Ishikawa (cell line): ENCODE results near the gene AGPAT3.

ENCODE experiments used
- CREB1 ChIP-seq: IDR thresholded peaks from 2 replicates; pipeline ENCODE4 v1.6.1; 2012; ENCODE audit warnings: low read depth
- EGR1 ChIP-seq: IDR thresholded peaks from 2 replicates; pipeline ENCODE4 v1.6.1; 2012
- EP300 ChIP-seq: IDR thresholded peaks from 2 replicates; pipeline ENCODE4 v1.6.1; 2012; ENCODE audit warnings: borderline replicate concordance
- FOXM1 ChIP-seq: IDR thresholded peaks from 2 replicates; pipeline ENCODE4 v1.6.1; 2012; ENCODE audit warnings: low read depth, borderline replicate concordance
- MAX ChIP-seq: IDR thresholded peaks from 2 replicates; pipeline ENCODE4 v1.6.1; 2012
- NFIC ChIP-seq: IDR thresholded peaks from 2 replicates; pipeline ENCODE4 v1.6.1; 2012
- RAD21 ChIP-seq: IDR thresholded peaks from 2 replicates; pipeline ENCODE4 v1.6.1; 2012; ENCODE audit warnings: low read depth
- REST ChIP-seq: IDR thresholded peaks from 2 replicates; pipeline ENCODE4 v1.6.1; 2012; ENCODE audit warnings: low read depth, mild to moderate bottlenecking
- TAF1 ChIP-seq: IDR thresholded peaks from 2 replicates; pipeline ENCODE4 v1.6.1; 2012; ENCODE audit warnings: low read depth, mild to moderate bottlenecking
- TEAD4 ChIP-seq: IDR thresholded peaks from 2 replicates; pipeline ENCODE4 v1.6.1; 2012
- USF1 ChIP-seq: IDR thresholded peaks from 2 replicates; pipeline ENCODE4 v1.6.1; 2012
- YY1 ChIP-seq: IDR thresholded peaks from 2 replicates; pipeline ENCODE4 v1.6.1; 2012; ENCODE audit warnings: low read depth
- ZBTB7A ChIP-seq: IDR thresholded peaks from 2 replicates; pipeline ENCODE4 v1.6.1; 2012; ENCODE audit warnings: low read depth

Gene AGPAT3

GRCh38 chr21:43818685-43819084, 46.3 kb upstream of the AGPAT3 start:
- TF ChIP-seq FOXM1 (no peak), NFIC (no peak), CREB1 (no peak), EP300 (no peak), YY1 (no peak), TEAD4 (no peak), EGR1 (no peak), REST (no peak), RAD21 (no peak)

GRCh38 chr21:43819511-43820405, 45.3 kb upstream of the AGPAT3 start:
- TF ChIP-seq RAD21 (no peak), REST (no peak), FOXM1 (no peak), ZBTB7A (no peak), USF1 (no peak), NFIC (no peak)

- TF ChIP-seq MAX, result no peak
- no peak for TF ChIP-seq TEAD4
- no peak for TF ChIP-seq ZBTB7A
- TF ChIP-seq REST, result no peak
- no peak for TF ChIP-seq FOXM1
- TF ChIP-seq USF1, result no peak
- TF ChIP-seq NFIC, result no peak
These were observed 44.6 kb upstream of the AGPAT3 start for GRCh38 chr21:43820466-43820865.

GRCh38 chr21:43824333-43825241, 40.4 kb upstream of the AGPAT3 start:
- TF ChIP-seq EGR1, result no peak
- no peak for TF ChIP-seq TAF1
- TF ChIP-seq REST, result no peak
- TF ChIP-seq CREB1, result no peak
- no peak for TF ChIP-seq FOXM1
- no peak for TF ChIP-seq YY1
- TF ChIP-seq USF1, result no peak
- no peak for TF ChIP-seq TEAD4
- no peak for TF ChIP-seq EP300
